ENCODE measurements around the gene TNS4.

GRCh38 chr17:40448213-40448638, 53.2 kb downstream of the TNS4 start:
- TF ChIP-seq EZH2 (optimal IDR thresholded peaks at IDR 0.05; ENCODE audit: low read depth, low read length) (no peak), CTCF (IDR thresholded peaks at IDR 0.05; ENCODE audit: low read length) (no peak), EZH2phosphoT487 (IDR thresholded peaks at IDR 0.05; ENCODE audit: low read length) (no peak)
